GM12878 (cell line): ENCODE data around the gene C10orf90. TPM values are rescaled to one million over a fixed set of nuclear protein-coding genes. Genes with fewer than 3 reads are reported as not detected.

ENCODE experiments used
- ATAC-seq: fragments of 200-7000 bp; cut with Tn5 transposase; 3 replicates; pipeline ENCODE4 v1.9.1; 2020; ENCODE audit warnings: mild to moderate bottlenecking, moderate library complexity
- BruUV-seq: library from RNA; stranded (reverse); fragments of 400-500 nt; replicated peaks from 2 replicates; lab custom pipeline; 2021; lab: Mats Ljungman, UMichigan
- CTCF ChIA-PET: fragments of 300-600 bp; sonication (Branson Sonifier 250); formaldehyde crosslinking; extraction: SDS; loops from one replicate; lab custom pipeline; 2021; ENCODE audit warnings: inconsistent platforms; lab: Yijun Ruan, JAX
- POLR2A ChIA-PET: fragments of 350-600 bp; formaldehyde crosslinking; extraction: SDS; loops from one replicate; lab custom pipeline; 2021; ENCODE audit warnings: inconsistent platforms; lab: Charles Lee
- RAD21 ChIA-PET: fragments of 300-600 bp; sonication (Branson Sonifier 250); formaldehyde crosslinking; loops from one replicate; lab custom pipeline; 2023; ENCODE audit warnings: antibody characterized with exemption; ENCODE audit not compliant: unreplicated experiment; lab: Charles Lee
- SMC1A ChIA-PET: fragments of 300-600 bp; sonication (Branson Sonifier 250); formaldehyde crosslinking; loops from one replicate; lab custom pipeline; 2023; ENCODE audit not compliant: unreplicated experiment, uncharacterized antibody; lab: Charles Lee
- DNase-seq: peaks from one replicate; pipeline ENCODE4 v3.0.0-alpha.2; 2011; ENCODE audit warnings: low read depth, low spot score
- FAIRE-seq: peaks from 3 replicates; lab custom pipeline; 2011; peaks lifted over from hg19 to GRCh38; lab: Jason Lieb, UNC
- H2AFZ ChIP-seq: 2 replicates; pipeline ENCODE4 v1.6.0; 2011; ENCODE audit warnings: low read depth, low read length, control low read depth; ENCODE audit not compliant: control insufficient read depth
- H3K27ac ChIP-seq: 2 replicates; pipeline ENCODE4 v1.5.1; 2011; ENCODE audit warnings: control low read depth; ENCODE audit not compliant: control insufficient read depth, insufficient read depth
- H3K27me3 ChIP-seq, 2 experiments: replicated peaks in 1 of 2; 2 replicates each; pipeline versions ENCODE4 v1.6.0 to v1.6.1; 2011; ENCODE audit warnings: low read length in 1 of 2; ENCODE audit not compliant: control insufficient read depth in 2 of 2, insufficient read depth in 2 of 2
- H3K36me3 ChIP-seq, 2 experiments: 2 replicates each; pipeline ENCODE4 v1.5.1; 2011; ENCODE audit warnings: low read length in 1 of 2; ENCODE audit not compliant: control insufficient read depth in 2 of 2, insufficient read depth in 2 of 2
- H3K4me1 ChIP-seq: 2 replicates; pipeline ENCODE4 v1.6.1; 2011; ENCODE audit warnings: mild to moderate bottlenecking, low read length, moderate library complexity, mixed read lengths; ENCODE audit not compliant: control insufficient read depth, insufficient read depth
- H3K4me2 ChIP-seq: 2 replicates; pipeline ENCODE4 v1.6.0; 2011; ENCODE audit warnings: control low read depth; ENCODE audit not compliant: control insufficient read depth, insufficient read depth
- H3K4me3 ChIP-seq: fragments of 200-600 bp; sonication (generic); 2 replicates; pipeline ENCODE4 v1.5.1; 2016
- H3K79me2 ChIP-seq: 2 replicates; pipeline ENCODE4 v1.6.0; 2011; ENCODE audit warnings: low read length; ENCODE audit not compliant: control insufficient read depth, insufficient read depth
- H3K9ac ChIP-seq: 2 replicates; pipeline ENCODE4 v1.8.0; 2011; ENCODE audit warnings: low read length, control low read depth, mixed read lengths; ENCODE audit not compliant: control insufficient read depth, insufficient read depth
- H3K9me3 ChIP-seq: replicated peaks from 3 replicates; pipeline ENCODE4 v1.5.1; 2011; ENCODE audit warnings: mild to moderate bottlenecking, low read length; ENCODE audit not compliant: control insufficient read depth, insufficient read depth
- H4K20me1 ChIP-seq: 2 replicates; pipeline ENCODE4 v1.6.0; 2011; ENCODE audit not compliant: control insufficient read depth, insufficient read depth
- ELK1 ChIP-seq: IDR thresholded peaks from 2 replicates; pipeline ENCODE4 v1.6.1; 2012; ENCODE audit warnings: low read depth, low read length, improper control_type of control experiment
- GABPA ChIP-seq: IDR thresholded peaks from 2 replicates; pipeline ENCODE4 v1.6.1; 2014; ENCODE audit warnings: antibody characterized with exemption, low read depth, mild to moderate bottlenecking, inconsistent platforms
- JUND ChIP-seq: IDR thresholded peaks from 2 replicates; pipeline ENCODE4 v1.6.1; 2012; ENCODE audit warnings: low read depth, mild to moderate bottlenecking, low read length, improper control_type of control experiment, moderate library complexity
- MEF2A ChIP-seq: IDR thresholded peaks from 2 replicates; pipeline ENCODE4 v1.6.1; 2011; ENCODE audit warnings: low read depth, mild to moderate bottlenecking, low read length, moderate library complexity; ENCODE audit not compliant: insufficient read depth
- MTA2 ChIP-seq: fragments of 450-650 bp; IDR thresholded peaks from 2 replicates; pipeline ENCODE4 v1.6.1; 2016; ENCODE audit warnings: low read depth, mild to moderate bottlenecking, moderate library complexity
- MXI1 ChIP-seq: fragments of 150-350 bp; IDR thresholded peaks from 2 replicates; pipeline ENCODE4 v1.6.1; 2011; ENCODE audit warnings: low read depth, mild to moderate bottlenecking, inconsistent platforms, low read length, improper control_type of control experiment
- MYB ChIP-seq: fragments of 150-350 bp; IDR thresholded peaks from 2 replicates; pipeline ENCODE4 v1.6.1; 2014; ENCODE audit warnings: mild to moderate bottlenecking, low read depth, low read length, borderline replicate concordance
- MYC ChIP-seq: IDR thresholded peaks from 2 replicates; pipeline ENCODE4 v1.6.1; 2011; ENCODE audit warnings: mild to moderate bottlenecking, low read length, moderate library complexity, inconsistent platforms; ENCODE audit not compliant: insufficient read depth, insufficient replicate concordance, insufficient read length, severe bottlenecking
- NBN ChIP-seq: fragments of 450-650 bp; IDR thresholded peaks from 2 replicates; pipeline ENCODE4 v1.6.1; 2016
- NFIC ChIP-seq: IDR thresholded peaks from 2 replicates; pipeline ENCODE4 v1.6.1; 2012; ENCODE audit warnings: low read depth, mild to moderate bottlenecking, inconsistent platforms, low read length, moderate library complexity
- NR2C1 ChIP-seq: fragments of 450-650 bp; IDR thresholded peaks from 2 replicates; pipeline ENCODE4 v1.6.1; 2017; ENCODE audit warnings: antibody characterized with exemption, mild to moderate bottlenecking, moderate library complexity
- NR2F1 ChIP-seq: fragments of 450-650 bp; conservative IDR thresholded peaks from 2 replicates; pipeline ENCODE4 v1.6.1; 2017; ENCODE audit warnings: mild to moderate bottlenecking
- PML ChIP-seq: IDR thresholded peaks from 2 replicates; pipeline ENCODE4 v1.6.1; 2012; ENCODE audit warnings: low read length, inconsistent platforms
- RUNX3 ChIP-seq: IDR thresholded peaks from 2 replicates; pipeline ENCODE4 v1.6.1; 2012; ENCODE audit warnings: low read length, inconsistent platforms
- SMC3 ChIP-seq: IDR thresholded peaks from 2 replicates; pipeline ENCODE4 v1.6.1; 2011; ENCODE audit warnings: low read length, improper control_type of control experiment, borderline replicate concordance
- ZNF207 ChIP-seq: fragments of 450-650 bp; IDR thresholded peaks from 2 replicates; pipeline ENCODE4 v1.6.1; 2014; ENCODE audit warnings: antibody characterized with exemption, mild to moderate bottlenecking, borderline replicate concordance
- WGBS: methylation state at CpG from one replicate; pipeline ENCODE4 v1.1.6; 2016; ENCODE audit warnings: low lambda C conversion rate; ENCODE audit not compliant: insufficient replicate concordance, insufficient coverage; ENCODE audit errors: missing lambda C conversion rate; 5-methylcytosine and 5-hydroxymethylcytosine counted together
- in situ Hi-C: fragments of 300-500 bp; cut with MboI; formaldehyde crosslinking; loops from 9 replicates; pipeline ENCODE4 v1.14.3; 2018; ENCODE audit warnings: mixed read lengths
- intact Hi-C: fragments of 100-400 bp; cut with micrococcal nuclease; formaldehyde crosslinking; loops from one replicate; pipeline ENCODE4 v1.14.2; 2022; ENCODE audit not compliant: unreplicated experiment
- polyA plus RNA-seq, 11 experiments: library from polyadenylated mRNA; depleted of rRNA in 4 of 11; unstranded in 6 of 11; stranded (reverse) in 5 of 11; fragments of >200 nt; fragmentation: Nextera tagmentation in 4 of 11; fragmentation: Illumina TruSeq in 1 of 11; extraction: Ambion mirVana in 4 of 11; extraction: Trizol in 1 of 11; gene quantifications; 1 replicate in 1 of 11; 2 replicates in 10 of 11; pipeline versions ENCODE4 v1.2.1 to v1.2.3, GENCODE V29; 2011 to 2016; ENCODE audit warnings: inconsistent platforms in 2 of 11, missing spikeins in 2 of 11, low read depth in 1 of 11
- total RNA-seq, 4 experiments: library from RNA; depleted of rRNA in 3 of 4; stranded (reverse); fragments of >200 nt in 3 of 4; fragmentation: Illumina TruSeq in 1 of 4; extraction: Trizol in 1 of 4; gene quantifications; 2 replicates each; pipeline versions ENCODE4 v1.2.1 to v1.2.3, GENCODE V29; 2013 to 2021
- TF ChIP-seq, protein P1 (sequence below): fragments of 450-650 bp; formaldehyde crosslinking; IDR thresholded peaks from 2 replicates; pipeline ENCODE4 v1.4.0; 2020; ENCODE audit warnings: mild to moderate bottlenecking, moderate library complexity
- TF ChIP-seq, protein P2 (sequence below): fragments of 150-350 bp; IDR thresholded peaks from 2 replicates; pipeline ENCODE4 v1.6.1; 2014; ENCODE audit warnings: mild to moderate bottlenecking, low read depth, low read length

Gene C10orf90
- total and polyA plus RNA-seq, 10 of the 15 experiments (the other 5 are each of a cell fraction or from before 2014, with no cell fraction given), result 0.04 TPM; not detected in 9

DNA sequence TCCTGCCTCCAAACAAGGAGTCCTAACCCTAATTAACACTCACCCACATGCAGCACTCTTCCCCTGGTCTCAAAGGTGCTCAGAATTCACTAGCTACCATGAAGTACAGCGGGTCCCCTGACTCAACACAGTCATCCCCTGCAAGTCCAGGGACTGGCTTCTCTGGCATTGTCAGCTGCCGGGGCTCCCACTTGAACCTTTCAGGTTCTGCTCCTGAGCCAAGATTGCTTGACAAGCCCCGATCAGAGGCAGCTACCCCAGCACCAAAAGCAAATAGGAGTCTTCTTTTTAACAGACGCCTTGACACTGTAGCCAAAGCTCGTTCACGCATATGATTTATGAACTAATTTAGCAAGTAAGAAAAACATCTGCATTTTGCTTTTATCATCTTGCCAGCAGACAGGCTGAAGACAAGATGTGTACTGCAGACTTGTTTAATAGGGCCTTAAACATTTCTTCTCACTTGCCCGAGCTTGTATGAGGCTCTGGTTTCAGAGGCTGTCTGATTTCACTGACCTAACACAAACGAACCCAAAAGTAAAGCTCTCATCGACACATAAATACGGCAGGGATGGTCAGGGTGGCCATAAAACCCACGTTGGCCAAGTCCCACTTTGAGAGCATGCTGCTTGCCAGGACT, 214.6 kb downstream of the C10orf90 start:
- ChIA-PET CTCF (no interaction called here), SMC1A (no interaction called here), RAD21 (no interaction called here), POLR2A (no interaction called here)
- ATAC-seq, result no peak
- BruUV-seq, result no TSS peak
- Histone ChIP-seq H3K4me1 (no peaks in the 10 kb centered on the region), H3K9ac (no peak overlapping the region), H3K9me3 (no peaks in the 10 kb centered on the region), H3K4me2 (no peak overlapping the region), H3K27ac (no peak overlapping the region), H3K36me3 (no peaks in the 10 kb centered on the region), H3K79me2 (no peaks in the 10 kb centered on the region), H3K27me3 (no peaks in the 10 kb centered on the region), H3K4me3 (no peak overlapping the region), H2AFZ (no peak overlapping the region), H4K20me1 (no peaks in the 10 kb centered on the region)
- in situ Hi-C loops (no loop called here), intact Hi-C loops (no loop called here)
- no peak for DNase-seq
- no peak for TF ChIP-seq ZNF207
- TF ChIP-seq MXI1, result no peak
- TF ChIP-seq, protein P1, sequence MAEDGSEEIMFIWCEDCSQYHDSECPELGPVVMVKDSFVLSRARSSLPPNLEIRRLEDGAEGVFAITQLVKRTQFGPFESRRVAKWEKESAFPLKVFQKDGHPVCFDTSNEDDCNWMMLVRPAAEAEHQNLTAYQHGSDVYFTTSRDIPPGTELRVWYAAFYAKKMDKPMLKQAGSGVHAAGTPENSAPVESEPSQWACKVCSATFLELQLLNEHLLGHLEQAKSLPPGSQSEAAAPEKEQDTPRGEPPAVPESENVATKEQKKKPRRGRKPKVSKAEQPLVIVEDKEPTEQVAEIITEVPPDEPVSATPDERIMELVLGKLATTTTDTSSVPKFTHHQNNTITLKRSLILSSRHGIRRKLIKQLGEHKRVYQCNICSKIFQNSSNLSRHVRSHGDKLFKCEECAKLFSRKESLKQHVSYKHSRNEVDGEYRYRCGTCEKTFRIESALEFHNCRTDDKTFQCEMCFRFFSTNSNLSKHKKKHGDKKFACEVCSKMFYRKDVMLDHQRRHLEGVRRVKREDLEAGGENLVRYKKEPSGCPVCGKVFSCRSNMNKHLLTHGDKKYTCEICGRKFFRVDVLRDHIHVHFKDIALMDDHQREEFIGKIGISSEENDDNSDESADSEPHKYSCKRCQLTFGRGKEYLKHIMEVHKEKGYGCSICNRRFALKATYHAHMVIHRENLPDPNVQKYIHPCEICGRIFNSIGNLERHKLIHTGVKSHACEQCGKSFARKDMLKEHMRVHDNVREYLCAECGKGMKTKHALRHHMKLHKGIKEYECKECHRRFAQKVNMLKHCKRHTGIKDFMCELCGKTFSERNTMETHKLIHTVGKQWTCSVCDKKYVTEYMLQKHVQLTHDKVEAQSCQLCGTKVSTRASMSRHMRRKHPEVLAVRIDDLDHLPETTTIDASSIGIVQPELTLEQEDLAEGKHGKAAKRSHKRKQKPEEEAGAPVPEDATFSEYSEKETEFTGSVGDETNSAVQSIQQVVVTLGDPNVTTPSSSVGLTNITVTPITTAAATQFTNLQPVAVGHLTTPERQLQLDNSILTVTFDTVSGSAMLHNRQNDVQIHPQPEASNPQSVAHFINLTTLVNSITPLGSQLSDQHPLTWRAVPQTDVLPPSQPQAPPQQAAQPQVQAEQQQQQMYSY (CRISPR knock-in tag), result no peak
- TF ChIP-seq RUNX3, result no peak
- TF ChIP-seq NR2F1, result no peak
- TF ChIP-seq PML, result no peak
- TF ChIP-seq, protein P2, sequence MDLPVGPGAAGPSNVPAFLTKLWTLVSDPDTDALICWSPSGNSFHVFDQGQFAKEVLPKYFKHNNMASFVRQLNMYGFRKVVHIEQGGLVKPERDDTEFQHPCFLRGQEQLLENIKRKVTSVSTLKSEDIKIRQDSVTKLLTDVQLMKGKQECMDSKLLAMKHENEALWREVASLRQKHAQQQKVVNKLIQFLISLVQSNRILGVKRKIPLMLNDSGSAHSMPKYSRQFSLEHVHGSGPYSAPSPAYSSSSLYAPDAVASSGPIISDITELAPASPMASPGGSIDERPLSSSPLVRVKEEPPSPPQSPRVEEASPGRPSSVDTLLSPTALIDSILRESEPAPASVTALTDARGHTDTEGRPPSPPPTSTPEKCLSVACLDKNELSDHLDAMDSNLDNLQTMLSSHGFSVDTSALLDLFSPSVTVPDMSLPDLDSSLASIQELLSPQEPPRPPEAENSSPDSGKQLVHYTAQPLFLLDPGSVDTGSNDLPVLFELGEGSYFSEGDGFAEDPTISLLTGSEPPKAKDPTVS, result no peak
- TF ChIP-seq ELK1, result no peak
- TF ChIP-seq JUND, result no peak
- TF ChIP-seq NR2C1, result no peak
- TF ChIP-seq MYB, result no peak
- TF ChIP-seq NBN, result no peak
- no peak for TF ChIP-seq SMC3
- no peak for TF ChIP-seq GABPA
- no peak for TF ChIP-seq MEF2A
- no peak for TF ChIP-seq MTA2
- no peak for TF ChIP-seq NFIC
- TF ChIP-seq MYC, result no peak
- no peak for FAIRE-seq
- WGBS, result 16% methylated on average over 11 of the region's 11 CpGs
